ENCODE data around the gene DEFB129. TPM values are rescaled to one million over a fixed set of nuclear protein-coding genes. Genes with fewer than 3 reads are reported as not detected.
A peak's percentile ranks its signal among the peaks of the same experiment; 100 is the strongest.
"Not testable (repeated sequence)": the region's sequence is repeated elsewhere in the genome, so short reads cannot be mapped to it uniquely, and the experiment has no call there.

The DEFB129 gene
- total and polyA plus RNA-seq, 9 of the 15 experiments (the other 6 are each of a cell fraction or from before 2014, with no cell fraction given): not detected

- POLR2A ChIA-PET; H3K4me2 ChIP-seq (ENCODE audit: insufficient read depth, low read length); intact Hi-C loops (cut with micrococcal nuclease); H3K4me1 ChIP-seq (replicated peaks in 1 of 2; ENCODE audit: control insufficient read depth in 2 of 2, insufficient read depth in 2 of 2, low read length in 2 of 2); H3K27ac ChIP-seq (ENCODE audit: extremely low read depth, low read depth, low read length); H3K4me3 ChIP-seq; H4K20me1 ChIP-seq (replicated peaks; ENCODE audit: control insufficient read depth, insufficient read depth, low read length); BruUV-seq (replicated peaks); H2AFZ ChIP-seq (ENCODE audit: low read depth, low read length); H3K9me1 ChIP-seq (ENCODE audit: control insufficient read depth, insufficient read depth, low read length); CTCF ChIA-PET (ENCODE audit: low intra/inter-chr PET ratio); in situ Hi-C loops (cut with MboI); H3K9ac ChIP-seq (ENCODE audit: insufficient read depth in 1 of 2, low read depth in 2 of 2, low read length in 2 of 2); H3K79me2 ChIP-seq (ENCODE audit: control insufficient read depth, insufficient read depth, low read length); H3K9me3 ChIP-seq (replicated peaks; ENCODE audit: control insufficient read depth, insufficient read depth, low read depth, low read length); DNase-seq (ENCODE audit: extremely low read depth in 1 of 4, low spot score in 3 of 4); H3K27me3 ChIP-seq (ENCODE audit: control insufficient read depth in 2 of 2, insufficient read depth in 2 of 2, low read length in 2 of 2); FAIRE-seq; ATAC-seq; H3K36me3 ChIP-seq (ENCODE audit: control insufficient read depth, insufficient read depth, low read length): not testable (repeated sequence)
- 15% methylated on average over 4 of the region's 4 CpGs for WGBS (ENCODE audit: insufficient coverage, low coverage, missing lambda C conversion rate)
Observed at GRCh38 chr20:203630-204029, 23.4 kb upstream of the DEFB129 start.

GRCh38 chr20:208942-209566 is 18.0 kb upstream of the DEFB129 start:
- POLR2A ChIA-PET: no interaction called here
- in situ Hi-C loops (cut with MboI): no loop called here
- Histone ChIP-seq H4K20me1 (replicated peaks; ENCODE audit: control insufficient read depth, insufficient read depth, low read length) (no peaks in the 10 kb centered on the region), H3K4me3 (no peak overlapping the region), H3K4me1 (replicated peaks in 1 of 2; ENCODE audit: control insufficient read depth in 2 of 2, insufficient read depth in 2 of 2, low read length in 2 of 2) (peaks cover 0 to 2% of the 10 kb centered on the region in 2 experiments; a peak in 1 of 5 replicates), H3K9me3 (replicated peaks; ENCODE audit: control insufficient read depth, insufficient read depth, low read depth, low read length) (no peaks in the 10 kb centered on the region), H3K27me3 (ENCODE audit: control insufficient read depth in 2 of 2, insufficient read depth in 2 of 2, low read length in 2 of 2) (no peaks in the 10 kb centered on the region; a peak in 2 of 5 replicates), H2AFZ (ENCODE audit: low read depth, low read length) (no peak overlapping the region), H3K4me2 (ENCODE audit: insufficient read depth, low read length) (no peak overlapping the region), H3K9me1 (ENCODE audit: control insufficient read depth, insufficient read depth, low read length) (no peaks in the 10 kb centered on the region), H3K79me2 (ENCODE audit: control insufficient read depth, insufficient read depth, low read length) (no peaks in the 10 kb centered on the region), H3K27ac (ENCODE audit: extremely low read depth, low read depth, low read length) (no peak overlapping the region), H3K9ac (ENCODE audit: insufficient read depth in 1 of 2, low read depth in 2 of 2, low read length in 2 of 2) (no peak overlapping the region), H3K36me3 (ENCODE audit: control insufficient read depth, insufficient read depth, low read length) (no peaks in the 10 kb centered on the region)
- DNase-seq (ENCODE audit: extremely low read depth in 1 of 4, low spot score in 3 of 4) (peak; percentile 6 to 53 (median 20)), FAIRE-seq (peak; percentile 66), ATAC-seq (peak; percentile 92)
- CTCF ChIA-PET (ENCODE audit: low intra/inter-chr PET ratio): interaction anchor here (0.7 to 1.0 kb wide), 2 partner anchors 58 kb away, joined by 3 to 4 read pairs; no protein-coding TSS in a partner anchor
- 5% methylated on average over 5 of the region's 5 CpGs for WGBS (ENCODE audit: insufficient coverage, low coverage, missing lambda C conversion rate)
- BruUV-seq (replicated peaks): no TSS peak
- intact Hi-C loops (cut with micrococcal nuclease): loop anchor here (1.0 to 5.0 kb wide), 2 partner anchors 58 to 121 kb away; no protein-coding TSS in a partner anchor
- TF ChIP-seq BHLHE40 (IDR thresholded peaks at IDR 0.05; ENCODE audit: low read length) (peak; percentile 27; the same call in 1 of the 2 replicates), RAD21 (CRISPR knock-in tag; conservative IDR thresholded peaks at IDR 0.05 in 1 of 2, IDR thresholded peaks at IDR 0.05 in 1 of 2) (peak; percentile 77 to 82), VEZF1 (CRISPR knock-in tag; IDR thresholded peaks at IDR 0.05) (no peak), SMC3 (conservative IDR thresholded peaks at IDR 0.05; ENCODE audit: insufficient read depth, low read depth, low read length) (peak; percentile 38; the same call in 1 of the 2 replicates), ZNF507 (tag; conservative IDR thresholded peaks at IDR 0.05) (no peak), TEAD2 (tag; IDR thresholded peaks at IDR 0.05) (no peak), ZNF165 (CRISPR knock-in tag; IDR thresholded peaks at IDR 0.05; ENCODE audit: borderline replicate concordance) (no peak), ZZZ3 (IDR thresholded peaks at IDR 0.05) (no peak), ZNF717 (CRISPR knock-in tag; IDR thresholded peaks at IDR 0.05) (no peak), JUND (IDR thresholded peaks at IDR 0.05; ENCODE audit: borderline replicate concordance, low read depth, low read length) (0 out of 2 replicates have a peak, but pooled peaks have one; percentile 38), JUND (tag; IDR thresholded peaks at IDR 0.05; ENCODE audit: borderline replicate concordance, low read depth, low read length) (no peak), TAL1 (IDR thresholded peaks at IDR 0.05) (no peak), ARID3A (IDR thresholded peaks at IDR 0.05; ENCODE audit: borderline replicate concordance, low read depth, low read length) (0 out of 2 replicates have a peak, but pooled peaks have one; percentile 28)

Measured in K562 (cell line).